Smooth muscle cell of the coronary artery (primary cell): ENCODE measurements around the gene KRTAP24-1. TPM values are rescaled to one million over a fixed set of nuclear protein-coding genes. Genes with fewer than 3 reads are reported as not detected.

ENCODE experiments used
- total RNA-seq: library from RNA; depleted of rRNA; stranded (reverse); fragments of >200 nt; gene quantifications from 2 replicates; pipeline ENCODE4 v1.2.3, GENCODE V29; 2014; ENCODE audit warnings: low replicate concordance

Gene KRTAP24-1
- total RNA-seq: not detected in 2 replicates

GRCh38 chr21:30282850-30283249, at the start of gene KRTAP24-1:
Gene KRTAP24-1 (minus strand): TSS chr21:30282950. CDS start chr21:30282932, 18 bp downstream.

GRCh38 chr21:30320215-30320614, 37.5 kb upstream of the KRTAP24-1 start, which contains the start of gene KRTAP26-1:
Gene KRTAP26-1 (minus strand): TSS chr21:30320315. CDS start chr21:30320035, 280 bp downstream.

GRCh38 chr21:30289215-30289614, 6.5 kb upstream of the KRTAP24-1 start, which contains the start of gene KRTAP25-1:
Gene KRTAP25-1 (minus strand): TSS chr21:30289514. CDS start chr21:30289490, 24 bp downstream.

Other genes with a start within 250 kb of the KRTAP24-1 start
- gene CLDN17, start 116.1 kb downstream of the KRTAP24-1 start, total RNA-seq: not detected in 2 replicates
- gene CLDN8, start 66.9 kb downstream of the KRTAP24-1 start, total RNA-seq: not detected in 2 replicates
- not detected in 2 replicates for gene KRTAP25-1, start 6.6 kb upstream of the KRTAP24-1 start, total RNA-seq
- not detected in 2 replicates for gene KRTAP26-1, start 37.4 kb upstream of the KRTAP24-1 start, total RNA-seq
- gene KRTAP27-1, start 54.7 kb upstream of the KRTAP24-1 start, total RNA-seq: not detected in 2 replicates
- not detected in 2 replicates for gene KRTAP23-1, start 65.7 kb upstream of the KRTAP24-1 start, total RNA-seq
- not detected in 2 replicates for gene KRTAP13-2, start 89.3 kb upstream of the KRTAP24-1 start, total RNA-seq
- gene KRTAP13-1, start 113.1 kb upstream of the KRTAP24-1 start, total RNA-seq: not detected in 2 replicates
- not detected in 2 replicates for gene KRTAP13-3, start 143.0 kb upstream of the KRTAP24-1 start, total RNA-seq
- not detected in 2 replicates for gene KRTAP13-4, start 147.3 kb upstream of the KRTAP24-1 start, total RNA-seq
- gene KRTAP15-1, start 157.3 kb upstream of the KRTAP24-1 start, total RNA-seq: not detected in 2 replicates
- not detected in 2 replicates for gene KRTAP19-1, start 197.4 kb upstream of the KRTAP24-1 start, total RNA-seq
- not detected in 2 replicates for gene KRTAP19-2, start 204.5 kb upstream of the KRTAP24-1 start, total RNA-seq
- gene KRTAP19-3, start 209.1 kb upstream of the KRTAP24-1 start, total RNA-seq: not detected in 2 replicates
- not detected in 2 replicates for gene KRTAP19-4, start 214.2 kb upstream of the KRTAP24-1 start, total RNA-seq
- gene KRTAP19-5, start 219.2 kb upstream of the KRTAP24-1 start, total RNA-seq: not detected in 2 replicates